IMR-90 (cell line): Measurements from ENCODE around the gene PLA2G2C.

Experiments
- CEBPB ChIP-seq: IDR thresholded peaks from 2 replicates; pipeline ENCODE4 v1.6.1; 2012; ENCODE audit warnings: low read depth, low read length, improper control_type of control experiment
- CTCF ChIP-seq: conservative IDR thresholded peaks from 2 replicates; pipeline ENCODE4 v1.5.1; 2012; ENCODE audit warnings: mild to moderate bottlenecking, low read depth, low read length, improper control_type of control experiment
- ELK1 ChIP-seq: fragments of 150-350 bp; IDR thresholded peaks from 2 replicates; pipeline ENCODE4 v1.6.1; 2016; ENCODE audit warnings: low read depth, mild to moderate bottlenecking, low read length, moderate library complexity, borderline replicate concordance
- FOS ChIP-seq: fragments of 150-350 bp; IDR thresholded peaks from 2 replicates; pipeline ENCODE4 v1.6.1; 2016; ENCODE audit warnings: low read depth, low read length
- MAZ ChIP-seq: IDR thresholded peaks from 2 replicates; pipeline ENCODE4 v1.6.1; 2012; ENCODE audit warnings: low read depth, mild to moderate bottlenecking, low read length, improper control_type of control experiment, moderate library complexity, borderline replicate concordance
- POLR2A ChIP-seq: IDR thresholded peaks from 2 replicates; pipeline ENCODE4 v1.6.1; 2012; ENCODE audit warnings: mild to moderate bottlenecking, low read depth, low read length
- RFX5 ChIP-seq: IDR thresholded peaks from 2 replicates; pipeline ENCODE4 v1.8.0; 2012; ENCODE audit warnings: low read depth, mild to moderate bottlenecking, low read length, moderate library complexity
- USF2 ChIP-seq: fragments of 150-350 bp; IDR thresholded peaks from 2 replicates; pipeline ENCODE4 v1.6.1; 2017; ENCODE audit warnings: mild to moderate bottlenecking, antibody characterized with exemption, low read length, low read depth

- TF ChIP-seq CTCF: no peak
- TF ChIP-seq RFX5: no peak
- no peak for TF ChIP-seq MAZ
- no peak for TF ChIP-seq POLR2A
- no peak for TF ChIP-seq ELK1
- TF ChIP-seq USF2: no peak
- no peak for TF ChIP-seq CEBPB
- no peak for TF ChIP-seq FOS
Measured at GRCh38 chr1:20223551-20224419, 37.5 kb upstream of the PLA2G2C start.
